Tibial nerve (tissue), 4 donors: ENCODE measurements around the gene BET1L.

ENCODE experiments used
- CTCF ChIP-seq, 5 experiments: fragments of 200-600 bp in 3 of 5; fragments of 450-650 bp in 2 of 5; sonication (generic) in 3 of 5; IDR thresholded peaks; one replicate each; pipeline ENCODE4 v1.5.1; 2016 to 2019; ENCODE audit warnings: antibody characterized with exemption in 5 of 5, mild to moderate bottlenecking in 3 of 5, moderate library complexity in 2 of 5
- EP300 ChIP-seq, 2 donors: sonication (generic); formaldehyde crosslinking; IDR thresholded peaks; one replicate each; pipeline ENCODE4 v1.6.1; 2017; ENCODE audit warnings: antibody characterized with exemption in 2 of 2, mild to moderate bottlenecking in 1 of 2

GRCh38 chr11:202490-202889 is 4.7 kb downstream of the BET1L start:
- TF ChIP-seq CTCF (IDR thresholded peaks at IDR 0.05) (no peak), EP300 (IDR thresholded peaks at IDR 0.05) (no peak)
